Mucosa of stomach (tissue), 1 donor: Measurements from ENCODE around the gene ADCY9.

ENCODE experiments used
- H3K27me3 ChIP-seq: one replicate; pipeline ENCODE4 v1.7.0; 2013; ENCODE audit warnings: mild to moderate bottlenecking, low read length; ENCODE audit not compliant: control insufficient read depth, insufficient read depth
- H3K36me3 ChIP-seq: one replicate; pipeline ENCODE4 v1.7.0; 2013; ENCODE audit warnings: low read length; ENCODE audit not compliant: control insufficient read depth, insufficient read depth
- H3K4me1 ChIP-seq: one replicate; pipeline ENCODE4 v1.7.0; 2013; ENCODE audit warnings: mild to moderate bottlenecking, low read length; ENCODE audit not compliant: control insufficient read depth, insufficient read depth
- H3K4me3 ChIP-seq: one replicate; pipeline ENCODE4 v1.7.0; 2013; ENCODE audit warnings: low read length
- H3K9ac ChIP-seq: one replicate; pipeline ENCODE4 v1.7.0; 2013; ENCODE audit warnings: mild to moderate bottlenecking, low read length, moderate library complexity
- H3K9me3 ChIP-seq: one replicate; pipeline ENCODE4 v1.7.0; 2013; ENCODE audit warnings: mild to moderate bottlenecking, low read length, moderate library complexity; ENCODE audit not compliant: control insufficient read depth
- donor health status: Pancreatic carcinoma.

ADCY9 gene

GRCh38 chr16:4115949-4116318 is 308 bp downstream of the ADCY9 start:
- Histone ChIP-seq H3K9ac (no peak overlapping the region), H3K9me3 (no peaks in the 10 kb centered on the region), H3K36me3 (no peaks in the 10 kb centered on the region), H3K4me1 (peaks cover 35% of the 10 kb centered on the region), H3K4me3 (no peak overlapping the region), H3K27me3 (no peaks in the 10 kb centered on the region)

GRCh38 chr16:4115209-4115948 is 863 bp downstream of the ADCY9 start:
- Histone ChIP-seq H3K4me3 (no peak overlapping the region), H3K9ac (peak overlapping the region; percentile 25), H3K4me1 (peaks cover 40% of the 10 kb centered on the region), H3K27me3 (no peaks in the 10 kb centered on the region), H3K9me3 (no peaks in the 10 kb centered on the region), H3K36me3 (no peaks in the 10 kb centered on the region)

DNA sequence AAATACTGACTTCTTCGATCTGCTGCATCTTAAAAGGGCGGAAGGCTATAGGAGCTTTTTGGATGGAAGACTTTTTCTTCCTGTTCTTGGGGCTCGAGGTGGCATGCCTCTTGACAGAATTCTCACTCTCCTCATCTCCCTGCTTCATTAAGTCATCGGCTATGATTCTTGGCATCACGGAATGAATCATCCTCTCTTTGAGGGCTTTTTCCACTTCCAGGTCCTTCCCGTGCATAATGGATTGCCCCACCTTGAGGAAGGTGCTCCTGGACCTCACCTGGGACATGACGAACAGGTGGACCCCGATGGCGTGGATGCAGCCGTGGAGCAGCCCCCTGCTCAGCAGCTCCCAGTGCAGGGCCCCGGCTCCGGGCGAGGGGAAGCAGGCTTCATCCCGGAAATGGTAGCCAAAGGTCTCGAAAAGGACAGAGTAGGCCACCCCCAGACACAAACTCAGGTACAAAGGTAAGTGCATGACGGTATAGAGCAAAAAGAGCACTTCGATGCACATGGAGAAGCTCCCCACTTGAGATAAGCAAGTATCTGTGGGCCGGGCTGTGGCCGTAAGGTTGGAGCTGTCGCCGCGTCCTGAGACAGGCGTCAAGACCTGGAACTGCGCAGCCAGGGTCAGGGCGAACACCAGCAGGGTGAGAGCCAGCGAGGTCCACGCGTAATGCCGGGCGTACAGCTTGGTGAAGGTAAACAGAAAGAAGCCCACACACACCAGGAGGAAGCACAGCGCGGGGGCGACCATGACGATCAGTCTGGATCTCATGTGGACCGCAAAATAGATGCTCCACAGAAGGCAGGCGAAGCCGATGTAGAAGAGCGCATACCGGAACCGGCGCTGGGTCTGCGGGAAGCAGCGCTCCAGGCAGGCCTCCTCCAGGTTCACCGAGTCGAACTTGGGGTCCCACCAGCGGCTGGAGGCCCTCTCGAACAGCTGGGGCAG is 1.7 kb downstream of the ADCY9 start:
- no peaks in the 10 kb centered on the region for H3K27me3 ChIP-seq
- no peak overlapping the region for H3K4me3 ChIP-seq
- no peaks in the 10 kb centered on the region for H3K9me3 ChIP-seq
- no peaks in the 10 kb centered on the region for H3K36me3 ChIP-seq
- H3K9ac ChIP-seq = no peak overlapping the region
- peaks cover 48% of the 10 kb centered on the region for H3K4me1 ChIP-seq

GRCh38 chr16:4113358-4114256 is 2.6 kb downstream of the ADCY9 start:
- H3K9ac ChIP-seq = no peak overlapping the region
- no peaks in the 10 kb centered on the region for H3K36me3 ChIP-seq
- H3K4me3 ChIP-seq = no peak overlapping the region
- H3K4me1 ChIP-seq = peaks cover 53% of the 10 kb centered on the region
- no peaks in the 10 kb centered on the region for H3K27me3 ChIP-seq
- H3K9me3 ChIP-seq = no peaks in the 10 kb centered on the region

DNA sequence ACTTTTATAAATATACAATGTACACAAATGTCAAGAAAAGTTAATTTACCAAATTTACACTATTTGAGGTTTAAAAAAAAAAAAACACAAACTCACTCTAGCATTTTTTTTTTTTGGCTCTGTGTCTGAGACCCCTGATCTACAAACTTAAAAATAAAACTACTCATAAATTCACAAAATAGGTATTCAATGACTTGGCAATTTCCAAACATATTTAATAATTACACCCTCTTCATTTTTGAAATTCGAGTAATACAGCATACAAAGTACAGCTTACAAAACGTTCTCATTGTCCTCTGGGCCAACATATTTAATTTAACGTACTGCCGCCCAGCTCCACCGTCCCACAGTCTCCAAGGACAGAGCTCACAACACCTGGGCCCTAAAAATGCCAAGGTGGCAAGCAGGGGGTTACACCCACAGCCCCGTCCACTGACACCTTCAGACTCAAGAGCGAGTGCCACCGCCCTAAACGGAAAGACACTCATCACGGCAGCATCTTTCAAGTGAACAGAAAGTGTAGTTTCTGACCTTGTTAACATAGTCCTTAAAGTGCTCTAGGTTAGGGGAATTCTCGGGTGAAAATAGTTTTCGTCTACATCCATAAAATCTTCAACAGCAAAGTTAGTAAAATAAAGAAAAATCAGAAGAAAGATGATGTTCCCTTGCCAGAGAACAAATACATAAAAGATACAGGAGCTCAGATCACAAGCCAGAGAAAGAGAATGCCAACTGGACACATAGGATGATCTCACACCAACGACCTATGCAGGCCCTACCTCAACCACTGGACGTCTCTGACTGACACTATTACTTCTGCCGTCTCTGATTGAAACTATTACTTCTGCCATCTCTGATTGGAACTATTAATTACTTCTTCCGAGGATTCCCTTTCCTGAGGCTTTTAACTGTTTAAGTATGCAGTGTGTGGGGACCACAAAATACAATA is 4.2 kb downstream of the ADCY9 start:
- Histone ChIP-seq H3K9me3 (no peaks in the 10 kb centered on the region), H3K36me3 (no peaks in the 10 kb centered on the region), H3K4me1 (peaks cover 50% of the 10 kb centered on the region), H3K4me3 (peak overlapping the region; percentile 26), H3K9ac (peak overlapping the region; percentile 50), H3K27me3 (no peaks in the 10 kb centered on the region)

GRCh38 chr16:4110680-4111079 is 5.6 kb downstream of the ADCY9 start:
- no peaks in the 10 kb centered on the region for H3K27me3 ChIP-seq
- H3K36me3 ChIP-seq = no peaks in the 10 kb centered on the region
- H3K4me1 ChIP-seq = peaks cover 46% of the 10 kb centered on the region
- no peak overlapping the region for H3K4me3 ChIP-seq
- no peaks in the 10 kb centered on the region for H3K9me3 ChIP-seq
- H3K9ac ChIP-seq = no peak overlapping the region

GRCh38 chr16:4110065-4110464 is 6.2 kb downstream of the ADCY9 start:
- peaks cover 42% of the 10 kb centered on the region for H3K4me1 ChIP-seq
- H3K27me3 ChIP-seq = no peaks in the 10 kb centered on the region
- H3K9me3 ChIP-seq = no peaks in the 10 kb centered on the region
- H3K36me3 ChIP-seq = no peaks in the 10 kb centered on the region
- no peak overlapping the region for H3K9ac ChIP-seq
- no peak overlapping the region for H3K4me3 ChIP-seq

DNA sequence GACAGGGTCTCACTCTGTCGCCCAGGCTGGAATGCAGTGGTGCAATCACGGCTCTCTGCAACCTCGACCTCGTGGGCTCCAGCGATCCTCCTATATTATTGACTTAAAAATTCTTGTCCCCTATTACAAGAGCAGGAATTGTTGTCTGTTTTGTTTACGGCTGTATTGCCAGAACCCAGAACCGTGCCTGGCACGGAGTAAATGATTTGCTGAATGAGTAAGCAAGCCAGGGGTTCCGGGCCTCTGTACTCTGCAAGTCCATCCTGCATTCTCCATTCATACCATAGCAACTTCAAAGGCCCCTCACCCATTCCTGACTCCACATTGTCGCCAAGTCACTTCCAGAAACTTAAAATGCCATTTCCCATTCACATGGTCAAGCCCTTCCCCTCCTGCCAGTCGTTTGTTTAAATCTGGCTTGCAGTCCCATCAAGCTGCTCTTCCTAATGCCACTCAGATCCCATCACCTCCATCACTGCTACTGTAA is 6.9 kb downstream of the ADCY9 start:
- no peak overlapping the region for H3K4me3 ChIP-seq
- no peaks in the 10 kb centered on the region for H3K27me3 ChIP-seq
- H3K36me3 ChIP-seq = no peaks in the 10 kb centered on the region
- peaks cover 36% of the 10 kb centered on the region for H3K4me1 ChIP-seq
- H3K9me3 ChIP-seq = no peaks in the 10 kb centered on the region
- H3K9ac ChIP-seq = no peak overlapping the region

DNA sequence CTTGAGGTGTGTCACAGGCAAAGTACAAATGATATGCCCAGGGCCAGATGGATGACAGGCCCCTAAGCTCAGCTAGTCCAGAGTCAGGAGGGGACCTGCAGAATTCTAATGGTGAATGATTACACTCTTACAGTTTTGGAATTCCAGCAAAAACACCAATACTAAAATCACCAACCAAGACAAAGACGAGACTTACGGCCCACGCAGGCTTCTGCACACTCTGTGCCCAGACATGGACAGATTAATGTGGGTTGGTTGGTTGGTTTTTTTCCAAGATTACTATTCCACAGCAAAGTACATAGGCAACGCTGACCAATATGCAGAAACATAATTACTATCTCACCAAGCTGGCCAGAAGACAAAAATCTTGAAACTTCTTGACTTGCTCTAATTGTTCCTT is 9.7 kb downstream of the ADCY9 start:
- Histone ChIP-seq H3K9me3 (no peaks in the 10 kb centered on the region), H3K4me3 (no peak overlapping the region)

DNA sequence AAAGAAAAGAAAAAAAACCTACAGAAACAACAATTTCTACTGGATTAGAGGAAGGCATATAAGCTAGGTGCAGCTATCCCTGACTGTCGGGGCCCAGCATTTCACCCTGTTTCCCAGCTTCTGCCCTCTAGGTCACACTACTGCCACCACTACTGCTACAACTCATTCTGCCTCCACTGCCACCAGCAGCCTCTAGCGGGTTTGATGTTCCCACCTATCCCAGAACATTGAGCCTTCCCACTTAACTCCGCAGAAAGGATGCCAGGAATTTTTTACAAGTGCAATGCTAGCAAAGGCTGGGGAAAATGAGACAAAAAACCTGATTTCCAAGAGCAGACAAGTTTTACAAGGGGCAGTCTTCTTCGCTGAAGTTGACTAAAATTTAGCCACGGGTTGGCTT is 10.4 kb downstream of the ADCY9 start:
- H3K9ac ChIP-seq = no peak overlapping the region
- H3K9me3 ChIP-seq = no peaks in the 10 kb centered on the region
- H3K27me3 ChIP-seq = no peaks in the 10 kb centered on the region
- H3K36me3 ChIP-seq = peaks cover 7% of the 10 kb centered on the region
- peaks cover 31% of the 10 kb centered on the region for H3K4me1 ChIP-seq
- H3K4me3 ChIP-seq = no peak overlapping the region

More for the DNA sequence above, 9.7 kb downstream of the ADCY9 start:
- H3K36me3 ChIP-seq = peaks cover 7% of the 10 kb centered on the region
- H3K27me3 ChIP-seq = no peaks in the 10 kb centered on the region
- no peak overlapping the region for H3K9ac ChIP-seq
- H3K4me1 ChIP-seq = peaks cover 32% of the 10 kb centered on the region

- no peak overlapping the region for H3K9ac ChIP-seq
- H3K36me3 ChIP-seq = peaks cover 7% of the 10 kb centered on the region
- H3K9me3 ChIP-seq = no peaks in the 10 kb centered on the region
- H3K4me1 ChIP-seq = peaks cover 16% of the 10 kb centered on the region
- no peak overlapping the region for H3K4me3 ChIP-seq
- no peaks in the 10 kb centered on the region for H3K27me3 ChIP-seq
Measured at GRCh38 chr16:4103745-4104144, 12.5 kb downstream of the ADCY9 start.
